Naive thymus-derived CD8-positive, alpha-beta T cell (primary cell): ENCODE data around the gene MAST3. TPM values are rescaled to one million over a fixed set of nuclear protein-coding genes. Genes with fewer than 3 reads are reported as not detected.
"Not testable (repeated sequence)": the region's sequence is repeated elsewhere in the genome, so short reads cannot be mapped to it uniquely, and the experiment has no call there.

ENCODE experiments used
- ATAC-seq, 2 donors: fragments of 150-1000 bp; cut with Tn5 transposase in 1 of 2; sonication (Bioruptor Pico), chemical (Tn5 transposase) in 1 of 2; 1 replicate in 1 of 2; 2 replicates in 1 of 2; pipeline ENCODE4 v1.10.0; 2021; ENCODE audit warnings: mild to moderate bottlenecking in 2 of 2, moderate library complexity in 2 of 2
- POLR2A ChIA-PET: fragments of 350-600 bp; sonication (Branson Sonifier 250); formaldehyde crosslinking; loops from one replicate; lab custom pipeline; 2021; ENCODE audit warnings: antibody characterized with exemption; lab: Charles Lee
- DNase-seq, 10 donors: peaks; one replicate each; pipeline versions ENCODE4 v3.0.0 to v3.0.0-alpha.2; 2020 to 2022
- H3K27ac Mint-ChIP-seq, 10 donors: one replicate each; pipeline ENCODE4 v1.8.0; 2020 to 2022; ENCODE audit warnings: mild to moderate bottlenecking in 10 of 10, mixed read lengths in 10 of 10, moderate library complexity in 4 of 10, inconsistent platforms in 1 of 10
- H3K27me3 Mint-ChIP-seq, 5 donors: one replicate each; pipeline ENCODE4 v1.8.0; 2021 to 2022; ENCODE audit warnings: mixed read lengths in 5 of 5
- H3K36me3 Mint-ChIP-seq, 3 donors: one replicate each; pipeline ENCODE4 v1.8.0; 2020 to 2022; ENCODE audit warnings: mixed read lengths in 3 of 3, mild to moderate bottlenecking in 2 of 3, inconsistent platforms in 1 of 3
- H3K4me1 Mint-ChIP-seq, 4 donors: one replicate each; pipeline ENCODE4 v1.8.0; 2021 to 2022; ENCODE audit warnings: mixed read lengths in 4 of 4
- H3K4me3 Mint-ChIP-seq, 10 donors: one replicate each; pipeline ENCODE4 v1.8.0; 2020 to 2022; ENCODE audit warnings: mild to moderate bottlenecking in 10 of 10, mixed read lengths in 10 of 10, moderate library complexity in 6 of 10, inconsistent platforms in 1 of 10
- H3K9me3 Mint-ChIP-seq, 9 donors: one replicate each; pipeline ENCODE4 v1.8.0; 2020 to 2022; ENCODE audit warnings: mixed read lengths in 9 of 9, mild to moderate bottlenecking in 3 of 9, inconsistent platforms in 1 of 9, moderate library complexity in 1 of 9
- polyA plus RNA-seq, 3 donors: library from polyadenylated mRNA; unstranded; fragments of 300-500 nt; fragmentation: Illumina TruSeq; gene quantifications; one replicate each; pipeline ENCODE4 v1.2.3, GENCODE V29; 2021
- total RNA-seq, 8 experiments: library from RNA in 2 of 8; stranded (reverse) in 2 of 8; gene quantifications; one replicate each; pipeline ENCODE4 v1.2.3 and lab custom pipeline; 2021 to 2026

The MAST3 gene
- total and polyA plus RNA-seq, 5 experiments from 2014 or later, result 9.4 to 44.8 (median 15.7) TPM

GRCh38 chr19:18089096-18089541 lies 8.5 kb upstream of the MAST3 start:
- peak; percentile 47 to 71 for ATAC-seq
- H3K27ac Mint-ChIP-seq, result peak overlapping the region; percentile 90 to 99 (median 97)
- H3K36me3 Mint-ChIP-seq, H3K9me3 Mint-ChIP-seq, H3K27me3 Mint-ChIP-seq: not testable (repeated sequence)
- H3K4me1 Mint-ChIP-seq, result peaks cover 32 to 82% (median 71%) of the 10 kb centered on the region in 4 donors
- peak; percentile 33 to 80 (median 60) for DNase-seq
- H3K4me3 Mint-ChIP-seq, result peak overlapping the region in 9 of 10 donors; percentile 72 to 97 (median 80)
- POLR2A ChIA-PET, result interaction anchor here (0.6 to 8.6 kb wide), 16 partner anchors 12 to 1761 kb away, joined by 3 to 135 read pairs (median 6); partner anchors contain the start of genes ARRDC2, MAST3 and PIK3R2

DNA sequence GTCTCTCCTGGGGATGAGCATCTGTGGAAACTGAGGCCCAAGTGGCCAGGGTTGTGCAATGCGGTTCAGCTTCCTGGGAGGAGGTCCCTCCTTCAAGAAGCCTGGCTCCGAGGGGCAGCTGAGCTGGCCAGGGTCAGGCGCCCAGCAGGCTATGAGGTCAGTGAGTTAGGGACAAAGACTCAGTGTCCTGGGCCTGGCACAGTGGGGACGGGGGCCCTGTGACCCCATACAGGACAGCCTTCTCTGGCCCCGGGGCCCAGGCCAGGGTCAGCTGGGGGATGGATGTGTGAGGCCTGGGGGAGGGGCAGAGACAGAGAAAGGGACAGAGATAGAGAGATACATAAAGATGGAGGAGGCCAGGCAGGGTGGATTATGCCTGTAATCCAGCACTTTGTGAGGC lies 7.9 kb upstream of the MAST3 start:
- peak overlapping the region in 9 of 10 donors; percentile 22 to 97 (median 74) for H3K4me3 Mint-ChIP-seq
- no peak for ATAC-seq

GRCh38 chr19:18090545-18091216 lies 6.9 kb upstream of the MAST3 start:
- POLR2A ChIA-PET, result interaction anchor here (0.6 to 8.6 kb wide), 19 partner anchors 11 to 231 kb away, joined by 3 to 135 read pairs (median 7); partner anchors contain the start of genes ARRDC2, JUND, MAST3 and PIK3R2
- no peaks in the 10 kb centered on the region for H3K36me3 Mint-ChIP-seq
- H3K9me3 Mint-ChIP-seq, result no peaks in the 10 kb centered on the region
- peaks cover 27 to 73% (median 60%) of the 10 kb centered on the region in 4 donors for H3K4me1 Mint-ChIP-seq
- DNase-seq, result no peak
- no peak for ATAC-seq
- no peaks in the 10 kb centered on the region for H3K27me3 Mint-ChIP-seq
- H3K27ac Mint-ChIP-seq, result peak overlapping the region; percentile 90 to 99 (median 97)
- peak overlapping the region; percentile 40 to 97 (median 73) for H3K4me3 Mint-ChIP-seq

More for the DNA sequence above, 7.9 kb upstream of the MAST3 start:
- Mint-ChIP-seq H3K27ac (peak overlapping the region; percentile 90 to 99 (median 97)), H3K9me3 (peaks cover 0 to 2% (median 0%) of the 10 kb centered on the region in 9 donors), H3K27me3 (no peaks in the 10 kb centered on the region), H3K36me3 (no peaks in the 10 kb centered on the region), H3K4me1 (peaks cover 26 to 80% (median 66%) of the 10 kb centered on the region in 4 donors)
- POLR2A ChIA-PET, result interaction anchor here (1.2 to 8.6 kb wide), 9 partner anchors 12 to 192 kb away, joined by 4 to 135 read pairs (median 27); partner anchors contain the start of genes ARRDC2, JUND, MAST3 and PIK3R2
- DNase-seq, result no peak

DNA sequence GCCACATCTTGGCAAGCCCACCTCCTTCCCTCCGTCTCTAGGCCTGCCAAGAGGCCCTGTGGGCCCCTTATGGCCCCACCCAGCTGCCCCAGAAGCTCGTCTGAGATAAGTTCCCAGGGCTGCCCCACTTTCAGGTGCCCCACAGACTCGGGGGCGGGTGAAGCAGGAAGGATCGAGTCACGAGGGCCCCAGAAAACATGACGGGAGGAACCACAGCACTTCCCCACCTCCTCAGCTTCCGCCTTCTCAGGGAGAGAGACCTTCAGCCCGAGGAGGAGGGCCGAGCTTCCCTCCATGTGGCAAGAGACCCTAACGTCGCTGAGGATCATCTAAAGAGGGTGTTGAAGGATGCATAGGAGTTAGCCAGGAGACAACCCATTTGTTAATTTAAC lies 6.4 kb upstream of the MAST3 start:
- POLR2A ChIA-PET, result interaction anchor here (0.6 to 8.6 kb wide), 21 partner anchors 10 to 232 kb away, joined by 3 to 135 read pairs (median 7); partner anchors contain the start of genes ARRDC2, CCDC124, JUND and MAST3
- Mint-ChIP-seq H3K36me3 (no peaks in the 10 kb centered on the region), H3K4me3 (peak overlapping the region; percentile 40 to 97 (median 72)), H3K27ac (peak overlapping the region; percentile 90 to 99 (median 97)), H3K27me3 (no peaks in the 10 kb centered on the region), H3K9me3 (no peaks in the 10 kb centered on the region), H3K4me1 (peaks cover 27 to 73% (median 59%) of the 10 kb centered on the region in 4 donors)
- DNase-seq, result peak; percentile 64 to 91 (median 76)
- ATAC-seq, result peak; percentile 75 to 78

- Mint-ChIP-seq H3K36me3 (no peaks in the 10 kb centered on the region), H3K27me3 (no peaks in the 10 kb centered on the region), H3K4me1 (peaks cover 32 to 67% (median 54%) of the 10 kb centered on the region in 4 donors), H3K9me3 (no peaks in the 10 kb centered on the region), H3K27ac (peak overlapping the region in 9 of 10 donors; percentile 48 to 94 (median 87)), H3K4me3 (no peak overlapping the region)
- POLR2A ChIA-PET, result interaction anchor here (0.7 to 8.6 kb wide), 4 partner anchors 8 to 85 kb away, joined by 3 to 135 read pairs (median 93); partner anchors contain the start of genes ARRDC2 and MAST3
- no peak for DNase-seq
- no peak for ATAC-seq
These were observed 4.0 kb upstream of the MAST3 start for GRCh38 chr19:18093439-18094161.

DNA sequence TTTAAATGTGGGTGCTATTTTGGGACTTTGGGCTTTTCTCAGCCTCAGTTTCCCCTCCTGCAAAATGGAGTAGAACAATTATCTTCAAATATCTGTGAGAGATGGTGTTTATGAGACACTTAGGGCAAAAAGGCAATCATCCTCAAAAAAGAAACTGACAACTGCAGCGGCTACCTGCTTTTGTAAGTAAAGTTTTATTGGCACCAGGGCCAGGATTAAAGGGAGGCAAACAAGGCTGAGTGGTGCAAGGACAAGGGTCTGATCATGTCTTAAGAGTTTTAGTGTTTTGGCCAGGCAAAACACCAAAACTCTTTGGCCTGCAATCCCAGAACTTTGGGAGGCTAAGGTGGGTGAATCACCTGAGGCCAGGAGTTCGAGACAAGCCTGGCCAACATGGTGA lies 1.3 kb upstream of the MAST3 start:
- Mint-ChIP-seq H3K9me3 (no peaks in the 10 kb centered on the region), H3K4me1 (peaks cover 22 to 55% (median 44%) of the 10 kb centered on the region in 4 donors), H3K27me3 (no peaks in the 10 kb centered on the region), H3K4me3 (peak overlapping the region in 1 of 10 donors; percentile 63), H3K27ac (peak overlapping the region in 8 of 10 donors; percentile 15 to 86 (median 44)), H3K36me3 (no peaks in the 10 kb centered on the region)
- POLR2A ChIA-PET, result interaction anchor here (0.8 kb wide), 1 partner anchor 25 kb away, joined by 5 read pairs; no protein-coding TSS in a partner anchor
- no peak for ATAC-seq
- DNase-seq, result no peak

GRCh38 chr19:18097993-18098890 lies 664 bp downstream of the MAST3 start:
- POLR2A ChIA-PET, result interaction anchor here (0.6 to 9.2 kb wide), 15 partner anchors 8 to 239 kb away, joined by 3 to 132 read pairs (median 4); partner anchors contain the start of genes ARRDC2, IL12RB1, PIK3R2 and RPL18A

GRCh38 chr19:18098891-18099622 lies 1.5 kb downstream of the MAST3 start:
- peaks cover 0 to 2% (median 0%) of the 10 kb centered on the region in 3 donors for H3K36me3 Mint-ChIP-seq
- H3K27ac Mint-ChIP-seq, result peak overlapping the region; percentile 48 to 94 (median 84)
- peaks cover 19 to 49% (median 34%) of the 10 kb centered on the region in 4 donors for H3K4me1 Mint-ChIP-seq
- H3K9me3 Mint-ChIP-seq, result no peaks in the 10 kb centered on the region
- H3K4me3 Mint-ChIP-seq, result peak overlapping the region; percentile 82 to 96 (median 88)
- POLR2A ChIA-PET, result interaction anchor here (0.6 to 9.2 kb wide), 11 partner anchors 9 to 1540 kb away, joined by 3 to 132 read pairs (median 4); partner anchors contain the start of gene IL12RB1
- no peaks in the 10 kb centered on the region for H3K27me3 Mint-ChIP-seq
- peak in 9 of 10 donors; percentile 25 to 79 (median 42) for DNase-seq
- ATAC-seq, result peak; percentile 19 to 49

More at GRCh38 chr19:18097993-18098890, 664 bp downstream of the MAST3 start:
- DNase-seq (no peak), ATAC-seq (peak in 1 of 2 donors; percentile 19)
- peaks cover 0 to 2% (median 0%) of the 10 kb centered on the region in 3 donors for H3K36me3 Mint-ChIP-seq
- no peaks in the 10 kb centered on the region for H3K9me3 Mint-ChIP-seq
- peaks cover 17 to 47% (median 34%) of the 10 kb centered on the region in 4 donors for H3K4me1 Mint-ChIP-seq
- peak overlapping the region; percentile 82 to 96 (median 88) for H3K4me3 Mint-ChIP-seq
- H3K27me3 Mint-ChIP-seq, result no peaks in the 10 kb centered on the region
- H3K27ac Mint-ChIP-seq, result peak overlapping the region; percentile 72 to 94 (median 84)

DNA sequence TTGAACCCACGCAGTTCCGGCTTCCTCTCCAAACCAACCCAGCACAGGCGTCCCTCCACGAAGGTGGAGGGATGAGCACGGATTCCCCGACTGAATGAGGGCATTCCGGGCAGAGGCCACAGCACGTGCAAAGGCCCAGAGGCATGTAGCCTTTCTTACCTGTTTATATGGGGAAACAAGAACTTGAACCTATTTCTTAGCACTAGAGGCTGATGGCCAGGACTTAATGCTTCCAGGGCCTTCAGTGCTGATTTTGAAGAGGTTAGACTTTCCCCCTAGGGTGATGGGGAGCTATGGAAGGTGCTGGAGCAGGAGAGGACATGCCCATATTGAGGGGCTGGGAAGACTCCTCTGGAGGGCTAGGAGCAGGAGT lies 2.0 kb downstream of the MAST3 start:
- POLR2A ChIA-PET, result interaction anchor here (0.6 to 9.2 kb wide), 7 partner anchors 10 to 1539 kb away, joined by 3 to 132 read pairs (median 4); partner anchors contain the start of gene IL12RB1
- no peak for ATAC-seq
- Mint-ChIP-seq H3K9me3 (no peaks in the 10 kb centered on the region), H3K36me3 (peaks cover 0 to 2% (median 0%) of the 10 kb centered on the region in 3 donors), H3K27ac (peak overlapping the region in 9 of 10 donors; percentile 19 to 89 (median 76)), H3K4me1 (peaks cover 22 to 51% (median 35%) of the 10 kb centered on the region in 4 donors), H3K27me3 (no peaks in the 10 kb centered on the region), H3K4me3 (peak overlapping the region; percentile 82 to 96 (median 88))
- DNase-seq, result no peak

DNA sequence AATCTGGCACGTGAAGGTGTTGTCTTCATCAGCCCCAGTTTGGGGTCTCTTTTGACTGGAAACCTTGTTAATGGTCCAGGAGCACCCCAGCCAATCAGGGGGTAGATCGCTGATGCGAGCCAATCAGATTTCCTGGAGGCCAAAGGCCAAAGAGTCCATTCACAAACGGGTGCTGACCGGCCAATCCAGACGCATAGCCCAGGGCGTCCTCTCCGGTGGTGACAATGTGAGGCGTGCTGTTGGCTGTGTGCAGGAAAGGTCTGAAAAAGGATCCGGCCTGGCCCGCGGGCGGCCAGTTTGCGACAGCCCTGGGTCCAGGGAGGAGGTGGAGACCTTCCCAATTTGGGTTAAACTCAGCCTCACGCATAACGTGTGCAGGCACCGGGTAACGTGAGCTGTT lies 3.1 kb downstream of the MAST3 start:
- peaks cover 0 to 2% (median 0%) of the 10 kb centered on the region in 3 donors for H3K36me3 Mint-ChIP-seq
- no peaks in the 10 kb centered on the region for H3K27me3 Mint-ChIP-seq
- POLR2A ChIA-PET, result interaction anchor here (9.2 kb wide), 1 partner anchor 11 kb away, joined by 132 read pairs; the partner anchor contains the start of gene IL12RB1
- H3K4me1 Mint-ChIP-seq, result peaks cover 20 to 53% (median 35%) of the 10 kb centered on the region in 4 donors
- ATAC-seq, result no peak
- peak overlapping the region in 1 of 10 donors; percentile 44 for H3K27ac Mint-ChIP-seq
- no peak for DNase-seq
- H3K4me3 Mint-ChIP-seq, result no peak overlapping the region
- no peaks in the 10 kb centered on the region for H3K9me3 Mint-ChIP-seq
